HG02973 (cell line): ENCODE results near the gene ATXN1.
"Not testable (repeated sequence)": the region's sequence is repeated elsewhere in the genome, so short reads cannot be mapped to it uniquely, and the experiment has no call there.

Experiments
- ATAC-seq: cut with Tn5 transposase; IDR thresholded peaks from one replicate; pipeline ENCODE4 v1.9.1; 2021; ENCODE audit warnings: moderate library complexity; ENCODE audit not compliant: unreplicated experiment

The ATXN1 gene

DNA sequence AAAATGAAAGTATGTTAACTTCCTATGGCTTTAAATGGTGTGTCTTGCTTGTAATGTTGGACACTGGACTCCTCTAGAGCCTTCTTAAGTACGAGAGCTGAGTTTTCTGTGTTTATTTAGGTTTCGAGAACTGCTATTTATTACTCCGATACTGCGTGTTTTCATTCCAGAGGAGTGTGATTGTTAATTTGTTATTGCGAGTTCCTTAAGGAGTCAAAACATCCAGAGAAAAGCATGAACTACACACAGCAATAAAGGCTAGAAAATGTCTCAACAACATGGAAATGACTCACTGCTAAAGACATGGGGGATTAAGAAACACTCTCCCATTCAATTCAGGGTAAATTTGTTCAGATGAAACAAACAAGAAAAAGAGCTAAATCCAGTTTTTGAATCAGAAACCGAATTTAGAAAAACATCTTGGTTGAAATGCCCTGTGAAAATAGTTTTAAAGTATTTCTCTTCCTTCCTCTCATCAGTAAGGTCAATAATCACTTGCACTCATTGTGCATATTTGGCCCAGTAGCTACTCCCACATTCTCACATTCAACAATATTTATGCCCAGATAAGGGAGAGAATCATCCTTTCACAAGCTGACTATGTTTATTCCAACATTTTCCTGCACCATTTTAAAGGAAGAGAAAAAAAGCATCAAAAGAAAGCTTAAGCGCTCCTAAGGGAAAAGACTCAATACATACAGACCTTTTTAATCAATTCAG is 36.0 kb downstream of the ATXN1 start:
- ATAC-seq, result no peak

- ATAC-seq, result no peak
Measured at GRCh38 chr6:16723826-16724225, 37.4 kb downstream of the ATXN1 start.

- no peak for ATAC-seq
Measured at GRCh38 chr6:16723402-16723801, 37.9 kb downstream of the ATXN1 start.

- ATAC-seq, result no peak
Measured at GRCh38 chr6:16722630-16723029, 38.6 kb downstream of the ATXN1 start.

DNA sequence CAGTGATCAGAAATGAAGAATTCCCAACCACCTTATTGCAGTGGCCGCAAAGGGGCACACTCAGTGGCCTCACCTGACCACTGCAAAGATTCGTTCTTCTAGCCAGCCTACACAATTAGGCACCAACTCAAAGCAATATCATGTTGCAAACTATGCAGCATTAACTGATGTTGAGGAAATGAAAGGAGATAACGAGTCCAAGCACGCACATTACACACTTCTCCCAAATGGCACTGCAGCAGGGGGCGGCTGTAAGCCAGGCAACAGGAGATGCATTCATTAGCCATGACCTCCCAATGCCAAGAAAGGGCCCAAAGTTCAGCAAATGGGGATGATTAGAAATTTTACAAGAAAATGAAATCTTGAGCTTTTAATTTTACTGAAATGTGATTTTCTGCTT is 39.3 kb downstream of the ATXN1 start:
- ATAC-seq, result no peak

GRCh38 chr6:16720861-16721260 is 40.4 kb downstream of the ATXN1 start:
- ATAC-seq, result no peak

- ATAC-seq, result no peak
Measured at GRCh38 chr6:16719488-16719887, 41.8 kb downstream of the ATXN1 start.

- ATAC-seq, result no peak
Measured at GRCh38 chr6:16718356-16718755, 42.9 kb downstream of the ATXN1 start.

DNA sequence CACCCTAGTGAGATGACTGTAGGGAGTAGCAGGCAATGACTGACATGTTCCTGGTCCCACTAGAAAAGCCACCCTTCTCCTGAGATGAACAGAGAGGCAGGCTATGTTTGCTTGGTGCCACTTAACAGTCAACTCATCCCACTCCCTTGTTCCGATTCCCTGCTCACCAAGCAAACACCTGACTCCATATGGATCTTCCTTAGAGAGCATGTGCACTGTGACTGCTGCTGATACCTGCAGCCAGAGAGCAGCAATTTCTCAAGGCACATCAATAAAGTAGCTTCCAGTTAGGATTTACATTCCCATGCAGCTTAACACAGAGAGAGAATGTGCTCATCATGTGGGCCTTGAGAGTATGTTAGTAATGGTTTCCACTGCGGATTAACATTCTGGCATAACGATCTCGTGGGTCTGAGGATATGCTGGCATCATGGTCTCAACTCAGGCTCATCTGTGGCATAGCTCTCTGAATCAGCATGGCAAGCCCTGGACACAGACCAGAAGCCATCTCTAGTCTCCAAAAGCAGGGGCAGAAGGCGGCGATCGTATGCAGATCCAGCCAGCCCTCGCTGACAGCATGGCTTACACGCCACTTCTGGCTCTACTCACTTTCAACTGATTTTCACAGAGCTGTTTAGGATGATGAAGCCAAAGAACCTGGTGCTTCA is 43.9 kb downstream of the ATXN1 start:
- ATAC-seq, result no peak

DNA sequence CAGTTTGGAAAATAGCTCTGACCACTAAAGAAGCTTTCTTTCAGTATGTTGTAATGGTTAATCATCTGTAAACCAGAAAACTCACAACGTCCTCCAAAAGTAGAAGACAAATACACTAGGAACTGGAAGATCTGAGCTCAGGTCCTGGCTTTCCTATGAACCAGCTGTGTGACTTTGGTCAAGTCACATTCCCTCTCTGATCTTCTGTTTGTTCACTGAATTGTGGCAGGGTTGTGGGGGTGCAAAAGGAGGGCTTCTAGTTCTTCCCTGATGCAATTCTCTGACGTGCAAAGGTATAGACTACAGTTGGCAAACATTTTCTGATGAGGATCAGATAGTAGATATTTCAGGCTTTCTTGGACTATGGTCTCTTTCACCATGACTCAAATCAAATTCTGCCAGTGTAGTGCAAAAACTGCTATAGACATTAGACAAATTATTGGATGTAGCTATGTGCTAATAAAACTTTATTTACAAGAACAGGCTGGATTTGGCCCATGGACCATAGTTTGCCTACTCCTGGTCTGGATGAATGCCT is 44.9 kb downstream of the ATXN1 start:
- no peak for ATAC-seq

DNA sequence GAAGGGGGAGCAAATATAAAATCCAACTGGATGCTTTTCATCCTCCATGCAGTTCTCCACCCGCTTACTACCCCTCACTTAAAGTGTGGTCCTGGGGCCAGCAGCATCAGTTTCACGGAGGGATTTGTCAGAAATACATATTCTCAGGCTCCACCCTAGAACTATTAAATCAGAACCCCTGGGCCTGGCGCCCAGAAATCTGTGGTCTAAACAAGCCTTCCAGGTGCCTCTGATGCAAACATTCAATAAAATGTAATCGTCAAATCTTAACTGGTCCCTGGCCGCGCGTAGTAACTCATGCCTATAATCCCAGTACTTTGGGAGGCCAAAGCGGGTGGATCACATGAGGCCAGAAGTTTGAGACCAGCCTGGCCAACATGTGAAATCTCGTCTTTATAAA is 47.7 kb downstream of the ATXN1 start:
- no peak for ATAC-seq

DNA sequence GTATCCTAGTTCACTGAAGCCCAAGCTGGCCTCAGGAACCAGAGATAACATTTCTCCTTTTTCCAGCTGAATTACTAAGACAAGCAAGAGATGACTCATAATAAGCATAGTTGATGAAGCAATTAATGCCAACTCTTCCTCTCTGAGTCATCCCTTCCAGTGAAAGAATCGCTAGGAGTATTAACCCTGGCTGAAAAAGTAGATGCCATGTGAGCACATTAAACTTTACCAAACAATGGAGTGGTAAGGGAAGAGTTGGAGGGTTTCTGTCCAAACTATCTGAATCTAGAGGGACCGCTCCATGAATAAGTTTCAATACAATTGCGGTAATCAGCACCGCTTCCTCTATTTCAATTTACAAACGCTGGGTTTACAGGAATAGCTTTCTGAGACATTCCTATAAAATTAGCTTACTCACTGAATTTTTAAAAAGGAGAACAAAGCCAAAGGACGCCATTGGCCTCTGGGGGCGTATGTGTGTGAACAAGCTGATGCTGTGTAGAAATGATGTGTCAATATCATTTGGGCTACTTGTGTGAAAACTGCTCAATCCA is 48.3 kb downstream of the ATXN1 start:
- peak; percentile 39 for ATAC-seq

GRCh38 chr6:16712255-16712930 is 48.9 kb downstream of the ATXN1 start:
- peak; percentile 68 for ATAC-seq

DNA sequence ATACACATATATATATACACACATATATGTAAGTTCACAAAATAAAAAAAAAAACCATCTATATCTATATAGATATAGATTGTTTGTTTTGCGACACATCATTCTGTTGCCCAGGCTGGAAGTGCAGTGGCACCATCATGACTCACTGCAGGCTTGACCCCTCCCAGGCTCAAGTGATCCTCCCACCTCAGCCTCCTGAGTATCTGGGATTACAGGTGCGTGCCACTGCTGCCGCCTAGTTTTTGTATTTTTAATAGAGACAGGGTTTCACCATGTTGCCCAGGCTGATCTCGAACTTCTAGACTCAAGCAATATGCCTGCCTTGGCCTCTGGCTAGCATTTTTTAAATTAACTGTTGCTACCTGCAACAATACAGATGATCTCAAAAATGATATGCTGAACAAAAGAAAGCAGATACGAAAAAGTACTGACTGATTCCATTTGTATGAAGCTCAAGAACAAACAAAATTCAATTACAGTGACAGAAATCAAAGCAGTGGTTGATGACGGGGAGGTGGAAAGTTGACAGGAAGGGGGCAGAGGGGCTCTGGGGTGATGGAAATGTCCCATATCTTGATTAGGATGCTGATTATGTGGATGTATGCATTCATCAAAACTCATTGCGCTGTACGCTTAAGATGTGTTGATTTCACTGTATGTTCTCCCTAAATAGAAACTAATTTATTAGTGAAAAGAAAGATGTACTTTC is 49.6 kb downstream of the ATXN1 start:
- ATAC-seq, result no peak

DNA sequence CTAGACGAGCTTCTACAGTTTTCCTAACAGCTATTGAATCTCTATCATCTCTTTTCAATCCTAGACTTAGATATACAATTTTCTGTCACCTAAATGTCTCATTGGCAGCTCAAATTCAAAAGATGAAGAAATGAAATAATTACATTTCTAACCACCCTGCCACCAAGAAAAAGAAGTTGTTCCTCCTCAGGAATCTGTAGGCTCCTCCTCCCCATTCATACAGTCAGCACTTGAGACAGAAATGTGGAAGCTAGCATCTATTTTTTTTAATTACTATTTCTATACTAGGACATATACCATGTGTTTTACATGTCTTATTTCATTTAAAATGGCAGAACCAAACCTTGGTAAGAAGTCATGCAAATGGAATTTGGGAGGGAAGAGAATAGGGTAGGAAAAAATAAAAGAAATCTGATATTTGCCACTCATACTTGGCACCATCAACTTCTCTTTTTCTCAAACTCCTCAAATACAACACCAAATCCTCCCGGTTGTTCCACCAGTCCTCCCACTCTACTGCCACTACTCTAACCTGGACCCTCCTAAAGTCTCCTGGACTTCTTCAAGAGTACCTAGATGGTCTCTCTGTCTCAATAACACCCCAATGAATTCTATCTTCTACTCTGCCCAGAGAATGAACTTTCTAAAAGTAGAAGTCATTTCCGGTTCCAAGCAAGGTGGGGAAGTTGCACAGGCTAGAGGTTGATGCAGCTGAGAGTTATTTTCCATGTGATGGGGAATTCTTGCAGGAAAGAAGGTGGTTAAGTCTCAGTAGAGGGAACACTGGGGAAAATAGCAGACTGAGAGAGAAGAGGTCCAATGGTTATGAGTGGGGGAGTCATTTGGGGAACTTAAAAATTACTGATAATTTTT is 54.1 kb downstream of the ATXN1 start:
- no peak for ATAC-seq

DNA sequence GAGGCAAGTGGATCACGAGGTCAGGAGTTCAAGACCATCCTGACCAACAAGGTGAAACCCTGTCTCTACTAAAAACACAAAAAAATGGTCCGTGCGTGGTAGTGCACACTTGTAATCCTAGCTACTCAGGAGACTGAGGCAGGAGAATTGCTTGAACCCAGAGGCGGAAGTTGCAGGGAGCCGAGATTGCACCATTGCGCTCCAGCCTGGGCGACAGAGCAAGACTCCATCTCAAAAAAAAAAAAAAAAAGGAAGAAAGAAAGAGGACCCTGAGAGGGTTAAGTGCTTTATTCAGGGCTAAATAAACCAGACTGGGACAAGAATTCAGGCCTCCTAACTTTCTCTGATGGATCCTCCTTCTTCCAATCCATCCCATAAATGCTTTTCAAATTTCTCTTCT is 54.8 kb downstream of the ATXN1 start:
- not testable (repeated sequence) for ATAC-seq

- ATAC-seq, result no peak
Measured at GRCh38 chr6:16706029-16706428, 55.2 kb downstream of the ATXN1 start.

- no peak for ATAC-seq
Measured at GRCh38 chr6:16705081-16705993, 55.9 kb downstream of the ATXN1 start.
